Testis (tissue), 2 donors: ENCODE measurements around the gene SLC25A12.

Experiments used
- POLR2A ChIP-seq: fragments of 450-650 bp; IDR thresholded peaks from one replicate; pipeline ENCODE4 v1.6.1; 2017; ENCODE audit warnings: antibody characterized with exemption, mild to moderate bottlenecking, moderate library complexity
- TF ChIP-seq, protein P1 (sequence below), 3 experiments: fragments of 450-650 bp in 2 of 3; fragments of 200-600 bp in 1 of 3; sonication (generic) in 1 of 3; IDR thresholded peaks; one replicate each; pipeline ENCODE4 v1.5.1; 2016 to 2019; ENCODE audit warnings: antibody characterized with exemption in 3 of 3, mild to moderate bottlenecking in 2 of 3, moderate library complexity in 1 of 3

DNA sequence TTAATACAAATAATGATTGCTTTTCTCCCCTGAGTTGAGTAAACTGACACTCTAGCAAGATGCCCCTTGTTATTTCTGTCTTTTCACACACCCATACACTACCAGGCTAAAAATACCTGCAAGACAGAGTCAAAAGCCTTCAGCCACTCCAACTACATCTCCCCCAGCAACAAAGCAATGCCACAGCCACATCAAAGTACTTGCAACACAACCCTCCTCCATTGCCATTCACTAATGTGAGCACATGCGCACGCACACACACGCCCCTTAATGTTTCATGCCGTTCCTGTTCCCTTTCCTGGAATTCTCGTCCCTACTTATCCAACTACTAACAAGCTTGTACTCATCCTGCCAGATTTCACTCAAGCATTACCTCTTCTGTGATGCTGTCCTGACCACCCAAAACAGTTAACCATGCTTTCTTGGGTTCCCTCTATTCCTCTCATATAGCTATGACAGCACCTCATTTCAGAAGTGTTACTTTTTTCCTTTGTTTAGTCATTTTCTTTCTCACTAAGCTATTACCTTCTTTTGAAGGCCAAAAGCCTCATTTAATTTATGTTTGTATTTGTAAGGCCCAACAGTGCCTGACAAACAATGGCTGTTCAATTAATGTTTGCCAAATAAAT, 29.6 kb downstream of the SLC25A12 start:
- TF ChIP-seq, protein P1, sequence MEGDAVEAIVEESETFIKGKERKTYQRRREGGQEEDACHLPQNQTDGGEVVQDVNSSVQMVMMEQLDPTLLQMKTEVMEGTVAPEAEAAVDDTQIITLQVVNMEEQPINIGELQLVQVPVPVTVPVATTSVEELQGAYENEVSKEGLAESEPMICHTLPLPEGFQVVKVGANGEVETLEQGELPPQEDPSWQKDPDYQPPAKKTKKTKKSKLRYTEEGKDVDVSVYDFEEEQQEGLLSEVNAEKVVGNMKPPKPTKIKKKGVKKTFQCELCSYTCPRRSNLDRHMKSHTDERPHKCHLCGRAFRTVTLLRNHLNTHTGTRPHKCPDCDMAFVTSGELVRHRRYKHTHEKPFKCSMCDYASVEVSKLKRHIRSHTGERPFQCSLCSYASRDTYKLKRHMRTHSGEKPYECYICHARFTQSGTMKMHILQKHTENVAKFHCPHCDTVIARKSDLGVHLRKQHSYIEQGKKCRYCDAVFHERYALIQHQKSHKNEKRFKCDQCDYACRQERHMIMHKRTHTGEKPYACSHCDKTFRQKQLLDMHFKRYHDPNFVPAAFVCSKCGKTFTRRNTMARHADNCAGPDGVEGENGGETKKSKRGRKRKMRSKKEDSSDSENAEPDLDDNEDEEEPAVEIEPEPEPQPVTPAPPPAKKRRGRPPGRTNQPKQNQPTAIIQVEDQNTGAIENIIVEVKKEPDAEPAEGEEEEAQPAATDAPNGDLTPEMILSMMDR (IDR thresholded peaks at IDR 0.05) = no peak
- TF ChIP-seq POLR2A = no peak
